Measurements from ENCODE around the gene WASF2. TPM values are rescaled to one million over a fixed set of nuclear protein-coding genes. Genes with fewer than 3 reads are reported as not detected.

Gene WASF2
- total and polyA plus RNA-seq, 2 of the 13 experiments (the other 11 are each of a cell fraction or from before 2014, with no cell fraction given) = 10.4 to 27.7 TPM

DNA sequence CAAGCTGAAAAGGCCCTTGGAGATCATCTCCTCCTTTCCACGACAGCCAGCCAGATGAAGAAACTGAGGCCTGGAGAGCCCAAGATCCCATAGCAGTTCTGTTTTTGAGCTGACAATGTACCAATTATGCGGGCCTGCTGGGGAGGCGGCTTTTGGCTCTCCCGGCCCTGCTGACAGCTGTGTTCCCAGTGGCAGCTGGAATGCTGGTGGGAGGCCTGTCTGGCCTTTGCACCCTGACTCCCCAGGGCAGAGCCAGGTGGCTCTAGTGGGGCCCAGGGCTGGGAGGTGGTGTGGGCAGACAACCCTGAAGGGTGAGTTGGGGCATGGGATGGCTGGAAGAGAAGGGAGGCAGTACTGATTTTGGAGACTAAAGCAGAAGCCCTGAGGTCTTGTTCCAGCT is 30.7 kb upstream of the WASF2 start (continued):
- TF ChIP-seq, protein P1, sequence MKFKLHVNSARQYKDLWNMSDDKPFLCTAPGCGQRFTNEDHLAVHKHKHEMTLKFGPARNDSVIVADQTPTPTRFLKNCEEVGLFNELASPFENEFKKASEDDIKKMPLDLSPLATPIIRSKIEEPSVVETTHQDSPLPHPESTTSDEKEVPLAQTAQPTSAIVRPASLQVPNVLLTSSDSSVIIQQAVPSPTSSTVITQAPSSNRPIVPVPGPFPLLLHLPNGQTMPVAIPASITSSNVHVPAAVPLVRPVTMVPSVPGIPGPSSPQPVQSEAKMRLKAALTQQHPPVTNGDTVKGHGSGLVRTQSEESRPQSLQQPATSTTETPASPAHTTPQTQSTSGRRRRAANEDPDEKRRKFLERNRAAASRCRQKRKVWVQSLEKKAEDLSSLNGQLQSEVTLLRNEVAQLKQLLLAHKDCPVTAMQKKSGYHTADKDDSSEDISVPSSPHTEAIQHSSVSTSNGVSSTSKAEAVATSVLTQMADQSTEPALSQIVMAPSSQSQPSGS (CRISPR knock-in tag; IDR thresholded peaks at IDR 0.05) = peak; percentile 32; the same call in 1 of the 2 replicates
- TF ChIP-seq MATR3 (CRISPR knock-in tag; IDR thresholded peaks at IDR 0.05) (no peak), ZNF180 (CRISPR knock-in tag; IDR thresholded peaks at IDR 0.05; ENCODE audit: borderline replicate concordance, low read depth) (no peak), ZSCAN22 (CRISPR knock-in tag; IDR thresholded peaks at IDR 0.05) (peak; percentile 82; the same call in 1 of the 2 replicates), RBM39 (IDR thresholded peaks at IDR 0.05; ENCODE audit: low read depth, low read length, poor library complexity, severe bottlenecking) (no peak), HOXA3 (CRISPR knock-in tag; IDR thresholded peaks at IDR 0.05) (peak; percentile 63; the same call in 1 of the 2 replicates), MBD4 (IDR thresholded peaks at IDR 0.05; ENCODE audit: borderline replicate concordance, low read length) (no peak), TARDBP (CRISPR knock-in tag; IDR thresholded peaks at IDR 0.05) (peak; percentile 57; the same call in 1 of the 2 replicates), KDM5B (CRISPR knock-in tag; IDR thresholded peaks at IDR 0.05; ENCODE audit: borderline replicate concordance) (no peak), SAP130 (CRISPR knock-in tag; IDR thresholded peaks at IDR 0.05; ENCODE audit: low read depth) (peak; percentile 86), ZNF605 (CRISPR knock-in tag; IDR thresholded peaks at IDR 0.05) (no peak), ZNF256 (CRISPR knock-in tag; conservative IDR thresholded peaks at IDR 0.05) (no peak), NR2F6 (IDR thresholded peaks at IDR 0.05) (peak; percentile 39), NR2F6 (CRISPR knock-in tag; IDR thresholded peaks at IDR 0.05) (peak; percentile 72), ZNF33A (CRISPR knock-in tag; IDR thresholded peaks at IDR 0.05; ENCODE audit: borderline replicate concordance) (no peak), LCORL (IDR thresholded peaks at IDR 0.05) (no peak), LCORL (CRISPR knock-in tag; IDR thresholded peaks at IDR 0.05) (0 out of 2 replicates have a peak, but pooled peaks have one; percentile 59)
- TF ChIP-seq, protein P2, sequence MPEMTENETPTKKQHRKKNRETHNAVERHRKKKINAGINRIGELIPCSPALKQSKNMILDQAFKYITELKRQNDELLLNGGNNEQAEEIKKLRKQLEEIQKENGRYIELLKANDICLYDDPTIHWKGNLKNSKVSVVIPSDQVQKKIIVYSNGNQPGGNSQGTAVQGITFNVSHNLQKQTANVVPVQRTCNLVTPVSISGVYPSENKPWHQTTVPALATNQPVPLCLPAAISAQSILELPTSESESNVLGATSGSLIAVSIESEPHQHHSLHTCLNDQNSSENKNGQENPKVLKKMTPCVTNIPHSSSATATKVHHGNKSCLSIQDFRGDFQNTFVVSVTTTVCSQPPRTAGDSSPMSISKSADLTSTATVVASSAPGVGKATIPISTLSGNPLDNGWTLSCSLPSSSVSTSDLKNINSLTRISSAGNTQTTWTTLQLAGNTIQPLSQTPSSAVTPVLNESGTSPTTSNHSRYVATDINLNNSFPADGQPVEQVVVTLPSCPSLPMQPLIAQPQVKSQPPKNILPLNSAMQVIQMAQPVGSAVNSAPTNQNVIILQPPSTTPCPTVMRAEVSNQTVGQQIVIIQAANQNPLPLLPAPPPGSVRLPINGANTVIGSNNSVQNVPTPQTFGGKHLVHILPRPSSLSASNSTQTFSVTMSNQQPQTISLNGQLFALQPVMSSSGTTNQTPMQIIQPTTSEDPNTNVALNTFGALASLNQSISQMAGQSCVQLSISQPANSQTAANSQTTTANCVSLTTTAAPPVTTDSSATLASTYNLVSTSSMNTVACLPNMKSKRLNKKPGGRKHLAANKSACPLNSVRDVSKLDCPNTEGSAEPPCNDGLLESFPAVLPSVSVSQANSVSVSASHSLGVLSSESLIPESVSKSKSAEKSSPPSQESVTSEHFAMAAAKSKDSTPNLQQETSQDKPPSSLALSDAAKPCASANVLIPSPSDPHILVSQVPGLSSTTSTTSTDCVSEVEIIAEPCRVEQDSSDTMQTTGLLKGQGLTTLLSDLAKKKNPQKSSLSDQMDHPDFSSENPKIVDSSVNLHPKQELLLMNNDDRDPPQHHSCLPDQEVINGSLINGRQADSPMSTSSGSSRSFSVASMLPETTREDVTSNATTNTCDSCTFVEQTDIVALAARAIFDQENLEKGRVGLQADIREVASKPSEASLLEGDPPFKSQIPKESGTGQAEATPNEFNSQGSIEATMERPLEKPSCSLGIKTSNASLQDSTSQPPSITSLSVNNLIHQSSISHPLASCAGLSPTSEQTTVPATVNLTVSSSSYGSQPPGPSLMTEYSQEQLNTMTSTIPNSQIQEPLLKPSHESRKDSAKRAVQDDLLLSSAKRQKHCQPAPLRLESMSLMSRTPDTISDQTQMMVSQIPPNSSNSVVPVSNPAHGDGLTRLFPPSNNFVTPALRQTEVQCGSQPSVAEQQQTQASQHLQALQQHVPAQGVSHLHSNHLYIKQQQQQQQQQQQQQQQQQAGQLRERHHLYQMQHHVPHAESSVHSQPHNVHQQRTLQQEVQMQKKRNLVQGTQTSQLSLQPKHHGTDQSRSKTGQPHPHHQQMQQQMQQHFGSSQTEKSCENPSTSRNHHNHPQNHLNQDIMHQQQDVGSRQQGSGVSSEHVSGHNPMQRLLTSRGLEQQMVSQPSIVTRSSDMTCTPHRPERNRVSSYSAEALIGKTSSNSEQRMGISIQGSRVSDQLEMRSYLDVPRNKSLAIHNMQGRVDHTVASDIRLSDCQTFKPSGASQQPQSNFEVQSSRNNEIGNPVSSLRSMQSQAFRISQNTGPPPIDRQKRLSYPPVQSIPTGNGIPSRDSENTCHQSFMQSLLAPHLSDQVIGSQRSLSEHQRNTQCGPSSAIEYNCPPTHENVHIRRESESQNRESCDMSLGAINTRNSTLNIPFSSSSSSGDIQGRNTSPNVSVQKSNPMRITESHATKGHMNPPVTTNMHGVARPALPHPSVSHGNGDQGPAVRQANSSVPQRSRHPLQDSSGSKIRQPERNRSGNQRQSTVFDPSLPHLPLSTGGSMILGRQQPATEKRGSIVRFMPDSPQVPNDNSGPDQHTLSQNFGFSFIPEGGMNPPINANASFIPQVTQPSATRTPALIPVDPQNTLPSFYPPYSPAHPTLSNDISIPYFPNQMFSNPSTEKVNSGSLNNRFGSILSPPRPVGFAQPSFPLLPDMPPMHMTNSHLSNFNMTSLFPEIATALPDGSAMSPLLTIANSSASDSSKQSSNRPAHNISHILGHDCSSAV (CRISPR knock-in tag; IDR thresholded peaks at IDR 0.05; ENCODE audit: borderline replicate concordance) = no peak
- TF ChIP-seq, protein P3, sequence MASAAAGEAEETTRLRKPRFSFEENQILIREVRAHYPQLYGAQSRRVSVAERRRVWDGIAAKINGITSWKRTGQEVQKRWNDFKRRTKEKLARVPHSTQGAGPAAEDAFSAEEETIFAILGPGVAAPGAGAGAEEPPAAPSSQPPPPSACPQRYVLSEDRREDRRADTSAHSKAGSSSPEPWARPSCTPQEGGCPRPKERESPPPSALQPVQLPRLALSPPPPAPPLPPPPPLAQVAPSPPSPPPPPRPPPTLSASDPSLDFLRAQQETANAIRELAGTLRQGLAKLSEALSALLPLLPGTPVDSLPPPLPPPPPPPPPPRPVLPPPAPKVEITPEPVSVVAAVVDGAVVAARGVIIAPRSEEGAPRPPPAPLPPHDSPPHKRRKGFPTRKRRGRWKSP (CRISPR knock-in tag; IDR thresholded peaks at IDR 0.05) = no peak
- TF ChIP-seq, protein P4, sequence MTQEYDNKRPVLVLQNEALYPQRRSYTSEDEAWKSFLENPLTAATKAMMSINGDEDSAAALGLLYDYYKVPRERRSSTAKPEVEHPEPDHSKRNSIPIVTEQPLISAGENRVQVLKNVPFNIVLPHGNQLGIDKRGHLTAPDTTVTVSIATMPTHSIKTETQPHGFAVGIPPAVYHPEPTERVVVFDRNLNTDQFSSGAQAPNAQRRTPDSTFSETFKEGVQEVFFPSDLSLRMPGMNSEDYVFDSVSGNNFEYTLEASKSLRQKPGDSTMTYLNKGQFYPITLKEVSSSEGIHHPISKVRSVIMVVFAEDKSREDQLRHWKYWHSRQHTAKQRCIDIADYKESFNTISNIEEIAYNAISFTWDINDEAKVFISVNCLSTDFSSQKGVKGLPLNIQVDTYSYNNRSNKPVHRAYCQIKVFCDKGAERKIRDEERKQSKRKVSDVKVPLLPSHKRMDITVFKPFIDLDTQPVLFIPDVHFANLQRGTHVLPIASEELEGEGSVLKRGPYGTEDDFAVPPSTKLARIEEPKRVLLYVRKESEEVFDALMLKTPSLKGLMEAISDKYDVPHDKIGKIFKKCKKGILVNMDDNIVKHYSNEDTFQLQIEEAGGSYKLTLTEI (CRISPR knock-in tag; conservative IDR thresholded peaks at IDR 0.05) = no peak
